ENCODE measurements around the gene JPT2. TPM values are rescaled to one million over a fixed set of nuclear protein-coding genes. Genes with fewer than 3 reads are reported as not detected.

The JPT2 gene
- total RNA-seq, 2 experiments from 2014 or later = 56.5 to 65.2 TPM

GRCh38 chr16:1655269-1655807 is 22.7 kb upstream of the JPT2 start:
- Mint-ChIP-seq H3K36me3 (ENCODE audit: low read depth) (peaks cover 31% of the 10 kb centered on the region), H3K27me3 (no peaks in the 10 kb centered on the region), H3K27ac (no peak overlapping the region), H3K4me3 (no peak overlapping the region), H3K4me1 (peaks cover 4% of the 10 kb centered on the region), H3K9me3 (no peaks in the 10 kb centered on the region)
- no peak for DNase-seq
- ChIA-PET CTCF (no interaction called here), POLR2A (no interaction called here)

DNA sequence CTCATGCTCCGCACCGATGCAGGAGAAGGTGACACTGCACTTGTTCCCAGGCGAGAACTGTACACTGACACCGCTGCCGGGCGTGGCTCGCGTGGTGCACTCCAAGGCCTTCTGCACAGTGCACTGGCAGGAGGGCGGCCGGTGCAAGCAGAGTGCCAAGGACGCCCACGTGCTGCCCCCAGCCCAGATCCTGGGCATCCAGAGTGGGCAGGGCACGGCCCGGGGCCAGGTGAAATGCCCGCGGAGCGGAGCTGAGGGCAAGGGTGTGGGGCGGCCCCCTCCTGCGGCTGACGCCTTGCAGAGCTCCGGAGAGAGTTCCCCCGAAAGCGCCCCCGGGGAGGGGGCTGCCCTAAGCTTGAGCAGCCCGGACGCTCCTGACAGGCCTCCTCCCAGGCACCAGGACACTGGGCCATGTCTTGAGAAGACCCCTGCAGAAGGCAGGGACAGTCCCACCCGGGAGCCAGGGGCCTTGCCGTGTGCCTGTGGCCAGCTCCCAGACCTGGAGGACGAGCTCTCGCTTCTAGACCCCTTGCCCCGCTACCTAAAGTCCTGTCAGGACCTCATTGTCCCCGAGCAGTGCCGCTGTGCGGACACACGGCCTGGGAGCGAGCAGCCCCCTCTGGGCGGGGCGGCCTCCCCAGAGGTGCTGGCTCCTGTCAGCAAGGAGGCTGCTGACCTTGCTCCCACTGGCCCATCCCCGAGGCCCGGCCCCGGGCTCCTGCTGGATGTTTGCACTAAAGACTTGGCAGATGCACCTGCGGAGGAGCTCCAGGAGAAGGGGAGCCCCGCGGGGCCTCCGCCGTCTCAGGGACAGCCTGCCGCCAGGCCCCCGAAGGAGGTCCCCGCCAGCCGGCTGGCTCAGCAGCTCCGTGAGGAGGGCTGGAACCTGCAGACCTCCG is 21.9 kb upstream of the JPT2 start:
- peaks cover 4% of the 10 kb centered on the region for H3K4me1 Mint-ChIP-seq
- POLR2A ChIA-PET = no interaction called here
- peaks cover 24% of the 10 kb centered on the region for H3K36me3 Mint-ChIP-seq (ENCODE audit: low read depth)
- DNase-seq = no peak
- no peak overlapping the region for H3K4me3 Mint-ChIP-seq
- H3K27ac Mint-ChIP-seq = no peak overlapping the region
- H3K9me3 Mint-ChIP-seq = no peaks in the 10 kb centered on the region
- H3K27me3 Mint-ChIP-seq = no peaks in the 10 kb centered on the region
- CTCF ChIA-PET = interaction anchor here (0.6 to 1.3 kb wide), 2 partner anchors 30 to 50 kb away, joined by 3 to 4 read pairs; partner anchors contain the start of gene MAPK8IP3

DNA sequence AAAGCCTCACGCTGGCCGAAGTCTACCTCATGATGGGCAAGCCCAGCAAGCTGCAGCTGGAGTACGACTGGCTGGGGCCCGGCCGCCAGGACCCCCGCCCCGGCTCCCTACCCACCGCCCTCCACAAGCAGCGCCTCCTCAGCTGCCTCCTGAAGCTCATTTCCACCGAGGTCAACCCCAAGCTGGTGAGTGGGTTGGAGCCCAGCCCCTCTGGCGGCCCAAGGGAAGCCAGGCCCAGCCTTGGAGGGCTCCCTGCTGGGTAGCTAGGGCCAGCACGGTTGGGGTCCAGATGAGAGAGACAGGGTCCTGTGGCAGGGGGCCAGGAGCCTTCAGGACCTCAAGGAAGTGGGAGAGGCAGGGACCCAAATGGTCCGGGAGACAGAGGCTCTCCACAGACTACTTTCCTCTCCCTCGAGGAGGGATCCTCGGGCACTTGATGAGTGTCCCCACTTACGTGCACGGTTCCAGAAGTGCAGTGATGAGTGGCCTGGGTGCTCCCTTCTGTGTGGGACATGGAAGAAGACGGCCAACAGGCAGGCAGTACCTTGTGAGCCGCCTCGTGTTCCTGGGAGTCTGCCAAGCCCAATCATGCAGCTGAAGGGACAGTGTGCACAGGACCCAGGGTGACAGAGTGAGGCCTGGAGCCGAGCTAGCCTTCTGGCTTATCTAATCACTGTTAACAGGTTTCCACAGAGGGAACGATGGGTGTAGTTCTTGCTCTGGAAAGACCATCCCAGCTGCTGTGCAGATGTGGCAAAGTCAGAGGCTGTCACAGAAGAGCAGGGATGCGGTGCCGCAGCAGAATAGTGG is 21.1 kb upstream of the JPT2 start:
- H3K36me3 Mint-ChIP-seq (ENCODE audit: low read depth) = peaks cover 16% of the 10 kb centered on the region
- H3K4me3 Mint-ChIP-seq = no peak overlapping the region
- no peaks in the 10 kb centered on the region for H3K27me3 Mint-ChIP-seq
- no peak overlapping the region for H3K27ac Mint-ChIP-seq
- no peaks in the 10 kb centered on the region for H3K9me3 Mint-ChIP-seq
- no peaks in the 10 kb centered on the region for H3K4me1 Mint-ChIP-seq
- ChIA-PET CTCF (interaction anchor here (0.6 to 1.3 kb wide), 2 partner anchors 29 to 49 kb away, joined by 3 to 4 read pairs; partner anchors contain the start of gene MAPK8IP3), POLR2A (no interaction called here)
- no peak for DNase-seq

- POLR2A ChIA-PET = no interaction called here
- Mint-ChIP-seq H3K36me3 (ENCODE audit: low read depth) (peaks cover 20% of the 10 kb centered on the region), H3K27me3 (no peaks in the 10 kb centered on the region), H3K4me1 (no peaks in the 10 kb centered on the region), H3K27ac (no peak overlapping the region), H3K4me3 (no peak overlapping the region), H3K9me3 (no peaks in the 10 kb centered on the region)
- CTCF ChIA-PET = no interaction called here
- no peak for DNase-seq
Observed at GRCh38 chr16:1657841-1658240, 20.2 kb upstream of the JPT2 start.

- H3K4me1 Mint-ChIP-seq = no peaks in the 10 kb centered on the region
- H3K4me3 Mint-ChIP-seq = no peak overlapping the region
- no peak for DNase-seq
- CTCF ChIA-PET = interaction anchor here (1.1 kb wide), 1 partner anchor 64 kb away, joined by 3 read pairs; no protein-coding TSS in a partner anchor
- no peaks in the 10 kb centered on the region for H3K9me3 Mint-ChIP-seq
- H3K36me3 Mint-ChIP-seq (ENCODE audit: low read depth) = peaks cover 19% of the 10 kb centered on the region
- POLR2A ChIA-PET = no interaction called here
- no peak overlapping the region for H3K27ac Mint-ChIP-seq
- H3K27me3 Mint-ChIP-seq = no peaks in the 10 kb centered on the region
Observed at GRCh38 chr16:1659031-1659430, 19.0 kb upstream of the JPT2 start.

DNA sequence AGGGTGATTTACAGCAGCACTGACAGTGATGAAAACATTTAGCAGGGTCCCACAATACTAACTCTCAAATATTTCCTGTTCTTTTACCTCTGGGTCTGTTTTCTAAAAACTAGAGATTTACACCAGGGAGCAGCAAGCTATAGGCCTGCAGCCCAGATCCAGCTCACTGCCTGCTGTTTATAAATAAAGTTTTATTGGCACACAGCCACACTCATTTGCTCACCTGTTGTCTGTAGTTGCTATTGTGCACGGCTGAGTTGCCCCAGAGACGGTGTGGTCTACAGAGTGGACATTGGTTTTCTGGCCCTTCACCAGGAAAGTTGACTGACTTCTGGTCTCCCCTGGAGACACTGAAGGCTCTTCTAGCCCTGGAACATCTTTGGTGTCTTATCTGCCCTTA is 16.3 kb upstream of the JPT2 start:
- Mint-ChIP-seq H3K27me3 (no peaks in the 10 kb centered on the region), H3K9me3 (no peaks in the 10 kb centered on the region), H3K27ac (no peak overlapping the region), H3K4me3 (no peak overlapping the region), H3K36me3 (ENCODE audit: low read depth) (peaks cover 19% of the 10 kb centered on the region), H3K4me1 (no peaks in the 10 kb centered on the region)
- DNase-seq = no peak
- ChIA-PET POLR2A (no interaction called here), CTCF (no interaction called here)

DNA sequence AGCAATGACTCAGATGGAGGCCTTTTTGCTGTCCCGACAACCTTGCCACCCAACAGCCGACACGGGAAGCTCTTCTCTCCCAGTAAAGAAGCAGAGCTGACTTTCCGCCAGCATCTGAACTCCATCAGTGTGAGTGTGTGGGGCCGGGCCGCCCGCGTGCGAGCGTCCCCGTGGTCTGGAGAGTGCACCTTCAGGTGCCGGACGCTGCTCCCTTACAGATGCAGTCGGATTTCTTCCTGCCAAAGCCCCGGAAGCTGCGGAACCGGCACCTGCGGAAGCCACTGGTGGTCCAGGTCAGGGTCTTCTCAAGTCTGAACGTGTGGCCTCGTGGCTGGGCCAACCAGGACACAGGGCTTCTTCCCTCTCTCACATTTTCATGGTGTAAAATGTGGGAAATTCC is 15.5 kb upstream of the JPT2 start:
- H3K4me1 Mint-ChIP-seq = no peaks in the 10 kb centered on the region
- H3K27ac Mint-ChIP-seq = no peak overlapping the region
- no peak overlapping the region for H3K4me3 Mint-ChIP-seq
- POLR2A ChIA-PET = no interaction called here
- H3K36me3 Mint-ChIP-seq (ENCODE audit: low read depth) = peaks cover 17% of the 10 kb centered on the region
- DNase-seq = no peak
- H3K9me3 Mint-ChIP-seq = no peaks in the 10 kb centered on the region
- H3K27me3 Mint-ChIP-seq = no peaks in the 10 kb centered on the region
- CTCF ChIA-PET = no interaction called here

DNA sequence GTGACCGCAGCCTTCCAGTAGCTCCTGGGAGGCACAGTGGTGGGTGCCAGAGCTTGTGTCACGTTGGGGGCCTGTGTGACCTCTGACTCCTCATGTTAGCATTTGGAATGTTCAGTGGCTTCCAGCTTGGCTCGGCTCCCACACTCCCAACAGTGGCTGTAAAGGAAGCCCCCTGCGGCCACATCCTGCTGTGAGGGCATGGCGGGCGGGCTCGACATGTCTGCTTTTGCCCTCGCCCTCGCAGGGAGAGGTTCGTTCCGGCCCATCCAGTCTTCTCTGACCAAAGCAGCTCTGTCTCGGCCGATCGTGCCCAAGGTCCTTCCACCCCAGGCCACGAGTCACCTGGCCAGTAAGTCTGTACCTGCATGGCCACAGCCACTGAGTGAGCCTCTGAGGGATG is 12.2 kb upstream of the JPT2 start:
- Mint-ChIP-seq H3K9me3 (no peaks in the 10 kb centered on the region), H3K27ac (no peak overlapping the region), H3K4me3 (no peak overlapping the region), H3K36me3 (ENCODE audit: low read depth) (peaks cover 22% of the 10 kb centered on the region), H3K4me1 (no peaks in the 10 kb centered on the region), H3K27me3 (no peaks in the 10 kb centered on the region)
- DNase-seq = no peak
- CTCF ChIA-PET = interaction anchor here (1.7 kb wide), 1 partner anchor 10 kb away, joined by 3 read pairs; no protein-coding TSS in a partner anchor
- POLR2A ChIA-PET = interaction anchor here (0.6 kb wide), 1 partner anchor 70 kb away, joined by 3 read pairs; no protein-coding TSS in a partner anchor

- Mint-ChIP-seq H3K4me3 (no peak overlapping the region), H3K27ac (no peak overlapping the region), H3K9me3 (no peaks in the 10 kb centered on the region), H3K4me1 (no peaks in the 10 kb centered on the region), H3K27me3 (no peaks in the 10 kb centered on the region), H3K36me3 (ENCODE audit: low read depth) (peaks cover 26% of the 10 kb centered on the region)
- no peak for DNase-seq
- ChIA-PET CTCF (interaction anchor here (1.7 kb wide), 1 partner anchor 9 kb away, joined by 3 read pairs; no protein-coding TSS in a partner anchor), POLR2A (no interaction called here)
Observed at GRCh38 chr16:1666316-1666715, 11.8 kb upstream of the JPT2 start.

DNA sequence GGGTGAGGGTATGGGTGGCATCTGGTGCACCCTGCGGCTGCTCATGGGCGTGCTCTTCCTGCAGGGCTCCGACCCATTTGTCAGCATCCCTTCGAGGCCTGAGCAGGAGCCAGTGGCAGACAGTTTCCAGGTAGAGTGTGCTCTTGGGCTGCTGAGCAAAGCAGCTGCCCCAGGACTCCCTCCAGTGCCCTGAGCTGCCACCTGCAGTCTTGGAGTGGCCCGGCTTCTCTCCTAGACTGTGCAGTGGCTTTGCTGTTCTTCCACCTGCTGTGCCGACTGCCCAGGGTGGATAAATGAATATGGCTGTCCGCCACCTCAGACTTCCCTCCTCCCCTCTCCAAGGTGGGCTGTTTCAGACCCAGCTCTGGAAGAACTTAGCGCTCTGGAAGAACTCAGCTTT is 10.8 kb upstream of the JPT2 start:
- H3K27me3 Mint-ChIP-seq = no peaks in the 10 kb centered on the region
- H3K27ac Mint-ChIP-seq = no peak overlapping the region
- peaks cover 29% of the 10 kb centered on the region for H3K36me3 Mint-ChIP-seq (ENCODE audit: low read depth)
- no peaks in the 10 kb centered on the region for H3K9me3 Mint-ChIP-seq
- no peak overlapping the region for H3K4me3 Mint-ChIP-seq
- ChIA-PET CTCF (interaction anchor here (0.6 to 0.8 kb wide), 2 partner anchors 8 to 230 kb away, joined by 3 read pairs; no protein-coding TSS in a partner anchor), POLR2A (no interaction called here)
- H3K4me1 Mint-ChIP-seq = no peaks in the 10 kb centered on the region
- DNase-seq = no peak

DNA sequence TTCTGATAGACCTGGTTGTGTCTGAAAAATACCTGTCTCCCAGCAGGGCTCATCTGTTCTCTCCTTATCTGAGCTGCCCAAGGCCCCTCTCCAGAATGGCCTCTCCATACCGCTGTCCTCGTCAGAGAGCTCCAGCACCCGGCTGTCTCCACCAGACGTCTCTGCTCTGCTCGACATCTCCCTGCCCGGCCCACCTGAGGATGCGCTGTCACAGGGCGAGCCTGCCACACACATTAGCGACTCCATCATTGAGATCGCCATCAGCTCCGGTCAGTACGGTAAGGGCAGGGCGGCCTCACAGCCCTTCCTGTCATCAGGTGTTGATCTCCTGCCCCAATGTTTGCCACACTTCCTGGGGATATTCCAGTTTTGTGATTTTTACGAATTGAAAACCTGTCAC is 10.2 kb upstream of the JPT2 start:
- Mint-ChIP-seq H3K27ac (no peak overlapping the region), H3K4me1 (no peaks in the 10 kb centered on the region), H3K27me3 (no peaks in the 10 kb centered on the region), H3K4me3 (no peak overlapping the region), H3K9me3 (no peaks in the 10 kb centered on the region), H3K36me3 (ENCODE audit: low read depth) (peaks cover 29% of the 10 kb centered on the region)
- POLR2A ChIA-PET = no interaction called here
- CTCF ChIA-PET = interaction anchor here (0.6 to 1.4 kb wide), 3 partner anchors 8 to 230 kb away, joined by 3 to 4 read pairs (median 3); partner anchors contain the start of gene MAPK8IP3
- DNase-seq = no peak

DNA sequence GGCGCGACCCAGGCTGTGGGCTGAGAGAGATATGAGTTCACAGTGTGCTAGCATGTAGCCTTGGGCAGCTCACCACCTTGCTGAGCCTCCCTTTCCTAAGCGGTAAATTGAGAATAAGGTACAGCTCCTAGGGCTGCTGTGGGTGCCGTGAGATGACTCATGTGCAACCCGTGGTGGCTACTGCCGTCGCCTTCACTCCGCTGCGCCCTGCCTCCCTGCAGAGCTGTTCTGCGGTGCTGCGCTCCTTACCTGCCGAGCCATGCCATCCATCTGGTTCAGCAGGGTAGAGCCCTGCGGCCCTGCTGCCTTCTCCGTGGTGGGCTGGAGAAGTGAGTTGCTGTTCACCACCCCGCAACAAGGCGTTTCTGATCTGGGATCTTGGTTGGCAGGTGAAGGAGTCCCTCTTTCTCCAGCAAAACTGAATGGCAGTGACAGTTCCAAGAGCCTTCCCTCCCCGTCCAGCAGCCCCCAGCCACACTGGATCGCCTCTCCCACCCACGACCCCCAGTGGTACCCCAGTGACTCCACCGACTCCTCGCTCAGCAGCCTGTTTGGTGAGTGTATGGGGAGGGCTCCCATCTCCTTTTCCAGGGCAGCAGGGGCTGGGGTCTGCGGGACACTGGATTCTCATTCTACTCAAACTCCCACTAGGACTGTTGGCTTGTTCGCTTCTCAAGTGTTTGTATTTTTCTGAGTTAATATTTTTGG is 9.3 kb upstream of the JPT2 start:
- Mint-ChIP-seq H3K4me3 (no peak overlapping the region), H3K27ac (no peak overlapping the region), H3K36me3 (ENCODE audit: low read depth) (peaks cover 35% of the 10 kb centered on the region), H3K4me1 (no peaks in the 10 kb centered on the region), H3K9me3 (no peaks in the 10 kb centered on the region), H3K27me3 (no peaks in the 10 kb centered on the region)
- ChIA-PET POLR2A (no interaction called here), CTCF (interaction anchor here (1.4 kb wide), 1 partner anchor 37 kb away, joined by 4 read pairs; the partner anchor contains the start of gene MAPK8IP3)
- DNase-seq = no peak

All from activated CD4-positive, alpha-beta T cell treated with anti-CD3 and anti-CD28 coated beads, Interleukin-2, amount 10 ng/mL, durations not matched to agents 7 days and 5 days (primary cell).